Sigmoid colon (tissue), 4 donors: ENCODE data around the gene MT4.

Experiments
- CTCF ChIP-seq, 4 experiments: fragments of 450-650 bp in 3 of 4; fragments of 200-600 bp in 1 of 4; IDR thresholded peaks; one replicate each; pipeline ENCODE4 v1.5.1; 2016 to 2019; ENCODE audit warnings: antibody characterized with exemption in 4 of 4, mild to moderate bottlenecking in 3 of 4, moderate library complexity in 2 of 4
- EP300 ChIP-seq, 4 donors: sonication (generic); formaldehyde crosslinking; IDR thresholded peaks; one replicate each; pipeline ENCODE4 v1.6.1; 2017; ENCODE audit warnings: antibody characterized with exemption in 4 of 4
- POLR2A ChIP-seq, 2 donors: fragments of 450-650 bp; IDR thresholded peaks; one replicate each; pipeline ENCODE4 v1.6.1; 2016; ENCODE audit warnings: antibody characterized with exemption in 2 of 2, mild to moderate bottlenecking in 2 of 2, moderate library complexity in 2 of 2
- POLR2AphosphoS5 ChIP-seq, 4 donors: sonication (generic); formaldehyde crosslinking; IDR thresholded peaks; one replicate each; pipeline ENCODE4 v1.6.1; 2017; ENCODE audit warnings: antibody characterized with exemption in 4 of 4

GRCh38 chr16:56519459-56520250, 45.2 kb upstream of the MT4 start, which contains the start of gene BBS2:
- peak in 1 of 4 experiments; percentile 13 for TF ChIP-seq CTCF (IDR thresholded peaks at IDR 0.05)
- TF ChIP-seq POLR2A (IDR thresholded peaks at IDR 0.05) = peak; percentile 64 to 72
- peak; percentile 79 to 93 (median 91) for TF ChIP-seq POLR2AphosphoS5 (IDR thresholded peaks at IDR 0.05)
- no peak for TF ChIP-seq EP300 (IDR thresholded peaks at IDR 0.05)
